Caco-2 (cell line): ENCODE data around the gene ALK. TPM values are rescaled to one million over a fixed set of nuclear protein-coding genes. Genes with fewer than 3 reads are reported as not detected.

ENCODE experiments used
- BruUV-seq: library from RNA; stranded (reverse); fragments of 400-500 nt; replicated peaks from 2 replicates; lab custom pipeline; 2021; lab: Mats Ljungman, UMichigan
- CTCF ChIA-PET: fragments of 300-600 bp; sonication (Branson Sonifier 250); formaldehyde crosslinking; loops from one replicate; lab custom pipeline; 2022; ENCODE audit warnings: antibody characterized with exemption; lab: Charles Lee
- POLR2A ChIA-PET: fragments of 300-600 bp; sonication (Branson Sonifier 250); formaldehyde crosslinking; loops from one replicate; lab custom pipeline; 2022; ENCODE audit warnings: antibody characterized with exemption; lab: Charles Lee
- DNase-seq, 2 experiments: peaks; one replicate each; pipeline versions ENCODE4 v3.0.0 to v3.0.0-alpha.2; 2020 to 2022
- H3K27me3 ChIP-seq: replicated peaks from 2 replicates; pipeline ENCODE4 v1.6.0; 2011; ENCODE audit warnings: low read length; ENCODE audit not compliant: control insufficient read depth, insufficient read depth
- H3K36me3 ChIP-seq: 2 replicates; pipeline ENCODE4 v1.5.1; 2011; ENCODE audit warnings: low read length; ENCODE audit not compliant: control insufficient read depth, insufficient read depth
- H3K4me1 ChIP-seq: fragments of 250-450 bp; sonication (Bioruptor Pico); 2 replicates; pipeline ENCODE4 v1.5.1; 2020; ENCODE audit warnings: mild to moderate bottlenecking
- H3K4me3 ChIP-seq: 2 replicates; pipeline ENCODE4 v1.5.1; 2011; ENCODE audit warnings: low read depth, mild to moderate bottlenecking, control low read depth, low read length
- H3K9me3 ChIP-seq: fragments of 250-450 bp; sonication (Bioruptor Pico); 2 replicates; pipeline ENCODE4 v1.5.1; 2020; ENCODE audit warnings: mild to moderate bottlenecking, moderate library complexity
- H3K27ac Mint-ChIP-seq: one replicate; pipeline ENCODE4 v1.8.0; 2022; ENCODE audit warnings: mixed read lengths; ENCODE audit not compliant: unreplicated experiment
- H3K27me3 Mint-ChIP-seq: one replicate; pipeline ENCODE4 v1.8.0; 2022; ENCODE audit warnings: mixed read lengths; ENCODE audit not compliant: insufficient read depth, unreplicated experiment
- H3K36me3 Mint-ChIP-seq: one replicate; pipeline ENCODE4 v1.8.0; 2022; ENCODE audit warnings: mild to moderate bottlenecking, mixed read lengths; ENCODE audit not compliant: insufficient read depth, unreplicated experiment
- H3K4me1 Mint-ChIP-seq: one replicate; pipeline ENCODE4 v1.8.0; 2022; ENCODE audit warnings: low read depth, mixed read lengths; ENCODE audit not compliant: unreplicated experiment
- H3K4me3 Mint-ChIP-seq: one replicate; pipeline ENCODE4 v1.8.0; 2022; ENCODE audit warnings: mild to moderate bottlenecking, moderate library complexity, mixed read lengths; ENCODE audit not compliant: unreplicated experiment
- H3K9me3 Mint-ChIP-seq: one replicate; pipeline ENCODE4 v1.8.0; 2022; ENCODE audit warnings: mixed read lengths; ENCODE audit not compliant: unreplicated experiment
- CTCF ChIP-seq, 2 experiments: fragments of 200-600 bp in 1 of 2; IDR thresholded peaks; 1 replicate in 1 of 2; 2 replicates in 1 of 2; pipeline versions ENCODE4 v1.5.1 to v1.8.0; 2011 to 2022; ENCODE audit warnings: antibody characterized with exemption in 1 of 2, control low read depth in 1 of 2, inconsistent platforms in 1 of 2, low read depth in 1 of 2, low read length in 1 of 2, mild to moderate bottlenecking in 1 of 2, moderate library complexity in 1 of 2; ENCODE audit not compliant: insufficient read depth in 1 of 2, severe bottlenecking in 1 of 2, unreplicated experiment in 1 of 2
- intact Hi-C: fragments of 100-400 bp; cut with micrococcal nuclease; formaldehyde crosslinking; loops from one replicate; pipeline ENCODE4 v1.10.0; 2022; ENCODE audit not compliant: unreplicated experiment
- total RNA-seq: library from RNA; stranded (reverse); gene quantifications from 2 replicates; pipeline ENCODE4 v1.2.3, GENCODE V29; 2022

The ALK gene
- total RNA-seq, 1 experiment from 2014 or later, result 0.11 TPM

DNA sequence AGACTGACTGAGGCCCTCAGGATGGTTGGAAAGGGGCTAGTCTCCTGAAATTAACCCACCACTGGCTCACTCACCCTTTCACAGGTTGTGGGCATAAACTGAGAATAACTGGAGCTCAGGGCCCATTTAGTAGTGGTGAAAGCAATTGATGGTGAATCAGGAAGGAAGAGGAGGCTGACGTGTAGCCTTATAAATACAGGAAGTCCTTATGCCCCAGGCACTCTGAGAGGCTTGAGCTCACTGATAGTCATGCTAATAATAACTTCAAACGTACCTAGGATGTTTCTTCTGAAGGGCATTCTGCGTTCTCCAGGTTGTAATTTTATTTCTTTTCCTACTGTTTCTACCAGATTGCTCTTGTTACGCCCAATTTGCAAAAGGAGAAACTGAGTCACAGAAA, 477.8 kb downstream of the ALK start:
- no peaks in the 10 kb centered on the region for H3K4me1 Mint-ChIP-seq
- H3K36me3 ChIP-seq, result no peaks in the 10 kb centered on the region
- POLR2A ChIA-PET, result no interaction called here
- no peak for DNase-seq
- no peaks in the 10 kb centered on the region for H3K36me3 Mint-ChIP-seq
- BruUV-seq, result no TSS peak
- no peaks in the 10 kb centered on the region for H3K9me3 ChIP-seq
- H3K4me1 ChIP-seq, result no peaks in the 10 kb centered on the region
- intact Hi-C loops, result no loop called here
- no peak overlapping the region for H3K4me3 Mint-ChIP-seq
- H3K27me3 Mint-ChIP-seq, result peaks cover 26% of the 10 kb centered on the region
- no peaks in the 10 kb centered on the region for H3K9me3 Mint-ChIP-seq
- H3K27me3 ChIP-seq, result no peaks in the 10 kb centered on the region
- TF ChIP-seq CTCF (IDR thresholded peaks at IDR 0.05; ENCODE audit: insufficient read depth in 1 of 2, low read depth in 1 of 2, low read length in 1 of 2, severe bottlenecking in 1 of 2, unreplicated experiment in 1 of 2), result no peak
- H3K27ac Mint-ChIP-seq, result no peak overlapping the region
- H3K4me3 ChIP-seq, result no peak overlapping the region
- CTCF ChIA-PET, result no interaction called here

- peaks cover 26% of the 10 kb centered on the region for H3K27me3 Mint-ChIP-seq
- no peaks in the 10 kb centered on the region for H3K9me3 ChIP-seq
- CTCF ChIA-PET, result no interaction called here
- H3K4me1 ChIP-seq, result no peaks in the 10 kb centered on the region
- no peak overlapping the region for H3K4me3 ChIP-seq
- TF ChIP-seq CTCF (IDR thresholded peaks at IDR 0.05; ENCODE audit: insufficient read depth in 1 of 2, low read depth in 1 of 2, low read length in 1 of 2, severe bottlenecking in 1 of 2, unreplicated experiment in 1 of 2), result no peak
- intact Hi-C loops, result no loop called here
- POLR2A ChIA-PET, result no interaction called here
- no peaks in the 10 kb centered on the region for H3K4me1 Mint-ChIP-seq
- H3K27ac Mint-ChIP-seq, result no peak overlapping the region
- no peak overlapping the region for H3K4me3 Mint-ChIP-seq
- no peaks in the 10 kb centered on the region for H3K27me3 ChIP-seq
- no peaks in the 10 kb centered on the region for H3K36me3 Mint-ChIP-seq
- H3K36me3 ChIP-seq, result no peaks in the 10 kb centered on the region
- no peaks in the 10 kb centered on the region for H3K9me3 Mint-ChIP-seq
- no peak for DNase-seq
- no TSS peak for BruUV-seq
Measured at GRCh38 chr2:29443151-29443550, 478.2 kb downstream of the ALK start.

- Mint-ChIP-seq H3K4me1 (no peaks in the 10 kb centered on the region), H3K9me3 (no peaks in the 10 kb centered on the region), H3K4me3 (no peak overlapping the region), H3K36me3 (no peaks in the 10 kb centered on the region), H3K27ac (no peak overlapping the region), H3K27me3 (peaks cover 30% of the 10 kb centered on the region)
- Histone ChIP-seq H3K9me3 (no peaks in the 10 kb centered on the region), H3K4me1 (no peaks in the 10 kb centered on the region), H3K36me3 (no peaks in the 10 kb centered on the region), H3K27me3 (no peaks in the 10 kb centered on the region), H3K4me3 (no peak overlapping the region)
- ChIA-PET CTCF (no interaction called here), POLR2A (no interaction called here)
- intact Hi-C loops, result no loop called here
- no TSS peak for BruUV-seq
- no peak for TF ChIP-seq CTCF (IDR thresholded peaks at IDR 0.05; ENCODE audit: insufficient read depth in 1 of 2, low read depth in 1 of 2, low read length in 1 of 2, severe bottlenecking in 1 of 2, unreplicated experiment in 1 of 2)
- no peak for DNase-seq
Measured at GRCh38 chr2:29440921-29441623, 480.3 kb downstream of the ALK start.
